CD14-positive monocyte (primary cell): ENCODE results near the gene DDX10. TPM values are rescaled to one million over a fixed set of nuclear protein-coding genes. Genes with fewer than 3 reads are reported as not detected.

Experiments
- DNase-seq, 3 donors: peaks; one replicate each; pipeline ENCODE4 v3.0.0-alpha.2; 2011 to 2022
- H2AFZ ChIP-seq: 2 replicates; pipeline ENCODE4 v1.6.0; 2012; ENCODE audit warnings: mild to moderate bottlenecking, low read depth, low read length, inconsistent platforms; ENCODE audit not compliant: insufficient read depth, poor library complexity, severe bottlenecking
- H3K27ac ChIP-seq, 2 donors: 1 replicate in 1 of 2; 2 replicates in 1 of 2; pipeline ENCODE4 v1.5.1; 2012 to 2013; ENCODE audit warnings: low read length in 2 of 2, control low read depth in 1 of 2, inconsistent platforms in 1 of 2, low read depth in 1 of 2, mild to moderate bottlenecking in 1 of 2
- H3K27me3 ChIP-seq, 2 donors: one replicate each; pipeline versions ENCODE4 v1.6.0 to v1.6.1; 2011 to 2013; ENCODE audit warnings: low read length in 2 of 2; ENCODE audit not compliant: control insufficient read depth in 2 of 2, insufficient read depth in 2 of 2
- H3K36me3 ChIP-seq, 2 donors: replicated peaks in 1 of 2; 1 replicate in 1 of 2; 2 replicates in 1 of 2; pipeline versions ENCODE4 v1.5.1 to v1.6.1; 2012 to 2013; ENCODE audit warnings: low read length in 2 of 2, control low read depth in 1 of 2, inconsistent platforms in 1 of 2, mild to moderate bottlenecking in 1 of 2; ENCODE audit not compliant: insufficient read depth in 2 of 2, control insufficient read depth in 1 of 2
- H3K4me1 ChIP-seq, 2 donors: 1 replicate in 1 of 2; 2 replicates in 1 of 2; pipeline versions ENCODE4 v1.5.1 to v1.6.1; 2012 to 2013; ENCODE audit warnings: low read length in 2 of 2, control low read depth in 1 of 2, inconsistent platforms in 1 of 2, mild to moderate bottlenecking in 1 of 2, moderate library complexity in 1 of 2; ENCODE audit not compliant: insufficient read depth in 2 of 2, control insufficient read depth in 1 of 2
- H3K4me2 ChIP-seq: replicated peaks from 2 replicates; pipeline ENCODE3; 2012; ENCODE audit warnings: low read length, moderate library complexity, mild to moderate bottlenecking; ENCODE audit not compliant: poor library complexity, severe bottlenecking; ENCODE audit errors: extremely low read depth
- H3K4me3 ChIP-seq, 3 experiments: fragments of 200-600 bp in 1 of 3; sonication (generic) in 1 of 3; replicated peaks in 1 of 3; 1 replicate in 2 of 3; 2 replicates in 1 of 3; pipeline ENCODE4 v1.5.1; 2011 to 2013; ENCODE audit warnings: low read length in 3 of 3, mild to moderate bottlenecking in 3 of 3, control low read depth in 2 of 3, low read depth in 2 of 3, inconsistent platforms in 1 of 3, moderate library complexity in 1 of 3
- H3K79me2 ChIP-seq: 2 replicates; pipeline ENCODE4 v1.6.0; 2012; ENCODE audit warnings: mild to moderate bottlenecking, control low read depth, inconsistent platforms, low read length, moderate library complexity; ENCODE audit not compliant: insufficient read depth
- H3K9ac ChIP-seq: 2 replicates; pipeline ENCODE4 v1.6.0; 2017; ENCODE audit warnings: low read length, mild to moderate bottlenecking; ENCODE audit not compliant: insufficient read depth, poor library complexity, severe bottlenecking
- H3K9me3 ChIP-seq, 2 donors: replicated peaks in 1 of 2; 1 replicate in 1 of 2; 2 replicates in 1 of 2; pipeline versions ENCODE4 v1.5.1 to v1.6.1; 2012 to 2013; ENCODE audit warnings: low read length in 2 of 2, control low read depth in 1 of 2; ENCODE audit not compliant: control insufficient read depth in 1 of 2, insufficient read depth in 1 of 2
- H4K20me1 ChIP-seq: 2 replicates; pipeline ENCODE4 v1.6.0; 2012; ENCODE audit warnings: mild to moderate bottlenecking, low read length, control low read depth, moderate library complexity; ENCODE audit not compliant: insufficient read depth
- H3K27ac Mint-ChIP-seq, 7 donors: one replicate each; pipeline ENCODE4 v1.8.0; 2020; ENCODE audit warnings: mild to moderate bottlenecking in 7 of 7, mixed read lengths in 7 of 7, moderate library complexity in 6 of 7, inconsistent platforms in 2 of 7
- H3K27me3 Mint-ChIP-seq, 3 donors: one replicate each; pipeline ENCODE4 v1.8.0; 2021 to 2022; ENCODE audit warnings: low read depth in 3 of 3, mild to moderate bottlenecking in 3 of 3, mixed read lengths in 3 of 3, moderate library complexity in 3 of 3, inconsistent platforms in 1 of 3
- H3K36me3 Mint-ChIP-seq, 2 donors: one replicate each; pipeline ENCODE4 v1.8.0; 2020; ENCODE audit warnings: mixed read lengths in 2 of 2, inconsistent platforms in 1 of 2, mild to moderate bottlenecking in 1 of 2
- H3K4me1 Mint-ChIP-seq: one replicate; pipeline ENCODE4 v1.8.0; 2020; ENCODE audit warnings: mild to moderate bottlenecking, mixed read lengths
- H3K4me3 Mint-ChIP-seq, 2 donors: one replicate each; pipeline ENCODE4 v1.8.0; 2020; ENCODE audit warnings: mild to moderate bottlenecking in 2 of 2, mixed read lengths in 2 of 2, moderate library complexity in 1 of 2
- H3K9me3 Mint-ChIP-seq, 7 donors: one replicate each; pipeline ENCODE4 v1.8.0; 2020 to 2022; ENCODE audit warnings: mixed read lengths in 7 of 7, mild to moderate bottlenecking in 6 of 7, moderate library complexity in 6 of 7, inconsistent platforms in 2 of 7
- WGBS: methylation state at CpG from one replicate; pipeline ENCODE4 v1.1.5; 2013; ENCODE audit warnings: missing lambda C conversion rate; ENCODE audit not compliant: insufficient coverage; 5-methylcytosine and 5-hydroxymethylcytosine counted together
- intact Hi-C, 2 donors: fragments of 100-400 bp; cut with micrococcal nuclease; formaldehyde crosslinking; loops; one replicate each; pipeline versions ENCODE4 v1.15.0 to v1.15.1; 2023
- polyA plus RNA-seq, 3 donors: library from polyadenylated mRNA; depleted of rRNA in 1 of 3; unstranded in 2 of 3; stranded (reverse) in 1 of 3; fragments of 300-500 nt in 2 of 3; fragments of >200 nt in 1 of 3; fragmentation: Illumina TruSeq in 2 of 3; gene quantifications; 1 replicate in 2 of 3; 2 replicates in 1 of 3; pipeline ENCODE4 v1.2.3, GENCODE V29; 2012 to 2021
- TF ChIP-seq, protein P1 (sequence below): fragments of 200-600 bp; IDR thresholded peaks from one replicate; pipeline ENCODE4 v1.8.0; 2022; ENCODE audit warnings: antibody characterized with exemption, mild to moderate bottlenecking

The DDX10 gene
- polyA plus RNA-seq, 3 donors = 5.0 to 6.3 (median 5.3) TPM

DNA sequence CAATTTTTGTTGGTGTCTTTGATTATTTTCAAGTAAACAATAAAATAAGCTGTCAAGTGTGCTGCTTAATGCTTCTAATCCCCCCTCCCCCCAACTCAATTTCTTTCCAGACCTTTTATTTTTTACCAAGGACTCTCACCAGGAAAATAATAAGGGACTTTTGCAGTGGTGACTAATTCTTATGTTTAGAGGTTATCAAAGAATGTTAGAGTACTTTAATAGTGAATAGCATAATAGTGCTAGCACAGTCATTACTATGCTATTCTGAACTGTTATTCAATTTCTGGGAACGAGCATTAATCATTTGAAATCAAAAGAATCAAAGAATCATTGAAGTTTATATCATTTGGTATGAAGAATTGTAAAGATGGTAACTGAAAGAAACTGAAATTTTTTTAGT is 251.4 kb downstream of the DDX10 start:
- Histone ChIP-seq H3K9me3 (no peaks in the 10 kb centered on the region), H2AFZ (no peak overlapping the region), H3K4me1 (no peaks in the 10 kb centered on the region), H3K9ac (no peak overlapping the region), H3K4me3 (no peak overlapping the region), H3K79me2 (no peaks in the 10 kb centered on the region), H4K20me1 (no peaks in the 10 kb centered on the region), H3K27me3 (no peaks in the 10 kb centered on the region), H3K36me3 (no peaks in the 10 kb centered on the region), H3K4me2 (no peak overlapping the region), H3K27ac (no peak overlapping the region)
- TF ChIP-seq, protein P1, sequence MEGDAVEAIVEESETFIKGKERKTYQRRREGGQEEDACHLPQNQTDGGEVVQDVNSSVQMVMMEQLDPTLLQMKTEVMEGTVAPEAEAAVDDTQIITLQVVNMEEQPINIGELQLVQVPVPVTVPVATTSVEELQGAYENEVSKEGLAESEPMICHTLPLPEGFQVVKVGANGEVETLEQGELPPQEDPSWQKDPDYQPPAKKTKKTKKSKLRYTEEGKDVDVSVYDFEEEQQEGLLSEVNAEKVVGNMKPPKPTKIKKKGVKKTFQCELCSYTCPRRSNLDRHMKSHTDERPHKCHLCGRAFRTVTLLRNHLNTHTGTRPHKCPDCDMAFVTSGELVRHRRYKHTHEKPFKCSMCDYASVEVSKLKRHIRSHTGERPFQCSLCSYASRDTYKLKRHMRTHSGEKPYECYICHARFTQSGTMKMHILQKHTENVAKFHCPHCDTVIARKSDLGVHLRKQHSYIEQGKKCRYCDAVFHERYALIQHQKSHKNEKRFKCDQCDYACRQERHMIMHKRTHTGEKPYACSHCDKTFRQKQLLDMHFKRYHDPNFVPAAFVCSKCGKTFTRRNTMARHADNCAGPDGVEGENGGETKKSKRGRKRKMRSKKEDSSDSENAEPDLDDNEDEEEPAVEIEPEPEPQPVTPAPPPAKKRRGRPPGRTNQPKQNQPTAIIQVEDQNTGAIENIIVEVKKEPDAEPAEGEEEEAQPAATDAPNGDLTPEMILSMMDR = no peak
- H3K36me3 Mint-ChIP-seq = peaks cover 5 to 6% of the 10 kb centered on the region in 2 donors
- no CpG with 5 or more reads among the region's 1 CpG for WGBS
- no peak overlapping the region for H3K4me3 Mint-ChIP-seq
- no peak for DNase-seq
- H3K27ac Mint-ChIP-seq = no peak overlapping the region
- intact Hi-C loops = no loop called here
- peaks cover 0 to 1% (median 0%) of the 10 kb centered on the region in 3 donors for H3K27me3 Mint-ChIP-seq
- no peaks in the 10 kb centered on the region for H3K4me1 Mint-ChIP-seq
- H3K9me3 Mint-ChIP-seq = no peaks in the 10 kb centered on the region

DNA sequence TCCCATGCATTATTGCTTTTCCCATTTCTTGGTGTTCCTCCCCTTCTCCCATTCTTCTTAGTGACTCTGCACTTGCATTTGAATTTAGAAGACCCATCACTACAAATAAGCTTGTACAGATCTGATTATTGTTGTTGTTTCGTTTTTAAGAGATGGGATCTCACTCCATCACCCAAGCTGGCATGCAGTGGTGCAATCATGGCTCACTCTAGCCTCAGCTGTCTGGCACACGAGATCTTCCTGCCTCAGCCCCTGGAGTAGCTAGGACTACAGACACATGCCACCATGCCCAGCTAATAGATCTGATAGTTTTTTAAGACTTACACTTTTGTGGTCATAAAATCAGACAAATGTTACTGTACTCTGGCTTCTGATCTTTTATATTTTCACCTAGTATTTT is 252.1 kb downstream of the DDX10 start:
- Mint-ChIP-seq H3K27me3 (peaks cover 0 to 1% (median 0%) of the 10 kb centered on the region in 3 donors), H3K36me3 (peaks cover 5 to 6% of the 10 kb centered on the region in 2 donors), H3K4me1 (no peaks in the 10 kb centered on the region), H3K4me3 (no peak overlapping the region), H3K9me3 (no peaks in the 10 kb centered on the region), H3K27ac (no peak overlapping the region)
- intact Hi-C loops = no loop called here
- Histone ChIP-seq H3K9ac (no peak overlapping the region), H3K36me3 (no peaks in the 10 kb centered on the region), H3K27me3 (no peaks in the 10 kb centered on the region), H3K9me3 (no peaks in the 10 kb centered on the region), H3K27ac (no peak overlapping the region), H4K20me1 (no peaks in the 10 kb centered on the region), H3K4me2 (no peak overlapping the region), H3K4me1 (no peaks in the 10 kb centered on the region), H3K79me2 (no peaks in the 10 kb centered on the region), H3K4me3 (no peak overlapping the region), H2AFZ (no peak overlapping the region)
- no peak for DNase-seq
- TF ChIP-seq, protein P1 = no peak
- WGBS = no CpG with 5 or more reads among the region's 2 CpGs
